Adrenal gland (tissue), 12 donors: ENCODE results near the gene TMEM201. TPM values are rescaled to one million over a fixed set of nuclear protein-coding genes. Genes with fewer than 3 reads are reported as not detected.

Experiments
- DNase-seq, 7 donors: peaks; one replicate each; pipeline ENCODE4 v3.0.0-alpha.2; 2019 to 2020
- H3K27ac ChIP-seq, 5 donors: fragments of 200-600 bp; sonication (generic) in 4 of 5; 1 replicate in 3 of 5; 2 replicates in 2 of 5; pipeline versions ENCODE4 v1.5.1 to v1.8.0; 2016 to 2020; ENCODE audit warnings: mild to moderate bottlenecking in 1 of 5
- H3K27me3 ChIP-seq: fragments of 200-600 bp; 2 replicates; pipeline ENCODE4 v1.8.0; 2021
- H3K36me3 ChIP-seq, 2 donors: fragments of 200-600 bp; replicated peaks in 1 of 2; 1 replicate in 1 of 2; 2 replicates in 1 of 2; pipeline versions ENCODE4 v1.5.1 to v1.8.0; 2018 to 2022
- H3K4me1 ChIP-seq, 2 donors: fragments of 200-600 bp; replicated peaks in 1 of 2; 1 replicate in 1 of 2; 2 replicates in 1 of 2; pipeline versions ENCODE4 v1.5.1 to v1.8.0; 2018 to 2021
- H3K4me3 ChIP-seq, 4 donors: fragments of 200-600 bp; sonication (generic) in 3 of 4; one replicate each; pipeline ENCODE4 v1.5.1; 2016 to 2018
- H3K9me3 ChIP-seq, 3 donors: fragments of 200-600 bp; sonication (generic) in 1 of 3; replicated peaks in 1 of 3; 1 replicate in 2 of 3; 2 replicates in 1 of 3; pipeline versions ENCODE4 v1.5.1 to v1.8.0; 2016 to 2021
- CTCF ChIP-seq, 6 experiments: fragments of 450-650 bp in 4 of 6; fragments of 200-600 bp in 2 of 6; sonication (generic) in 1 of 6; IDR thresholded peaks; 1 replicate in 5 of 6; 2 replicates in 1 of 6; pipeline versions ENCODE4 v1.5.1 to v1.8.0; 2016 to 2021; ENCODE audit warnings: antibody characterized with exemption in 6 of 6, mild to moderate bottlenecking in 2 of 6, moderate library complexity in 1 of 6
- POLR2A ChIP-seq, 2 donors: fragments of 450-650 bp; IDR thresholded peaks; one replicate each; pipeline ENCODE4 v1.6.1; 2017; ENCODE audit warnings: antibody characterized with exemption in 2 of 2, mild to moderate bottlenecking in 2 of 2, moderate library complexity in 1 of 2
- WGBS, 4 donors: extraction: QIAGEN DNeasy Blood & Tissue Kit in 2 of 4; methylation state at CpG; one replicate each; pipeline versions ENCODE4 v1.1.5 to v1.1.7; 2013 to 2017; 5-methylcytosine and 5-hydroxymethylcytosine counted together
- intact Hi-C, 2 donors: fragments of 100-400 bp; cut with DNase I; formaldehyde crosslinking; loops; one replicate each; pipeline versions ENCODE4 v1.14.1 to v1.15.0; 2022 to 2023
- polyA plus RNA-seq, 3 donors: library from polyadenylated mRNA; stranded (reverse); fragments of 200-250 nt in 2 of 3; fragments of 350-450 nt in 1 of 3; fragmentation: Illumina TruSeq in 1 of 3; extraction: RNeasy Lipid Tissue Mini Kit (QIAGEN cat#74804) in 1 of 3; gene quantifications; one replicate each; pipeline ENCODE4 v1.2.3, GENCODE V29; 2013 to 2014
- total RNA-seq, 9 donors: library from RNA; depleted of rRNA in 4 of 9; stranded (reverse); fragments of >200 nt in 4 of 9; fragments of 120-200 nt in 1 of 9; fragmentation: NEBNext Ultra II Directional in 1 of 9; extraction: Animal tissue kit (Norgen Biotek cat#: 25700) in 1 of 9; gene quantifications; one replicate each; pipeline versions ENCODE4 v1.1.0 to v1.2.4, GENCODE V29; 2013 to 2023
- donor health status: healthy with polysubstance abuse.
- donor health status: Bipolar disorder and iron deficiency.
- donor health status: DM: yes; HTN: yes; CAD: no.
- donor health status: DM: no; HTN: no; CAD: no.
- donor health status: DM: no; HTN: no; CAD: no.
- donor health status: DM: yes; HTN: yes; CAD: no.

TMEM201 gene
- total and polyA plus RNA-seq, 12 donors = 2.1 to 12.6 (median 9.5) TPM

GRCh38 chr1:9573723-9574122, 15.0 kb upstream of the TMEM201 start:
- 61 to 83% (median 67%) methylated on average over 1 to 2 of the region's 2 CpGs for WGBS, 4 donors
- Histone ChIP-seq H3K9me3 (no peaks in the 10 kb centered on the region), H3K4me1 (no peaks in the 10 kb centered on the region), H3K4me3 (no peak overlapping the region), H3K27me3 (no peaks in the 10 kb centered on the region), H3K36me3 (peaks cover 0 to 5% of the 10 kb centered on the region in 2 donors), H3K27ac (no peak overlapping the region)
- TF ChIP-seq POLR2A (IDR thresholded peaks at IDR 0.05) (no peak), CTCF (IDR thresholded peaks at IDR 0.05) (peak in 5 of 6 experiments; percentile 38 to 76 (median 50))
- intact Hi-C loops = loop anchor here (2.0 to 5.0 kb wide), 2 partner anchors 76 to 79 kb away; no protein-coding TSS in a partner anchor
- peak in 1 of 7 donors; percentile 27 for DNase-seq

GRCh38 chr1:9575486-9575885, 13.2 kb upstream of the TMEM201 start:
- Histone ChIP-seq H3K4me3 (no peak overlapping the region), H3K9me3 (no peaks in the 10 kb centered on the region), H3K36me3 (peaks cover 0 to 5% of the 10 kb centered on the region in 2 donors), H3K4me1 (no peaks in the 10 kb centered on the region), H3K27me3 (no peaks in the 10 kb centered on the region), H3K27ac (no peak overlapping the region)
- WGBS, 4 donors = 84 to 88% (median 87%) methylated on average over 6 of the region's 6 CpGs
- DNase-seq = no peak
- intact Hi-C loops = no loop called here
- TF ChIP-seq CTCF (IDR thresholded peaks at IDR 0.05) (no peak), POLR2A (IDR thresholded peaks at IDR 0.05) (no peak)

GRCh38 chr1:9576903-9577302, 11.8 kb upstream of the TMEM201 start:
- H3K4me1 ChIP-seq = no peaks in the 10 kb centered on the region
- H3K36me3 ChIP-seq = peaks cover 0 to 2% of the 10 kb centered on the region in 2 donors
- H3K27ac ChIP-seq = no peak overlapping the region
- 83 to 98% (median 93%) methylated on average over 6 of the region's 6 CpGs for WGBS, 4 donors
- intact Hi-C loops = no loop called here
- TF ChIP-seq CTCF (IDR thresholded peaks at IDR 0.05) (no peak), POLR2A (IDR thresholded peaks at IDR 0.05) (no peak)
- H3K4me3 ChIP-seq = no peak overlapping the region
- no peak for DNase-seq
- H3K27me3 ChIP-seq = no peaks in the 10 kb centered on the region
- H3K9me3 ChIP-seq = no peaks in the 10 kb centered on the region

GRCh38 chr1:9577423-9577822, 11.3 kb upstream of the TMEM201 start:
- TF ChIP-seq CTCF (IDR thresholded peaks at IDR 0.05) (no peak), POLR2A (IDR thresholded peaks at IDR 0.05) (no peak)
- intact Hi-C loops = no loop called here

More at GRCh38 chr1:9577423-9577822, 11.3 kb upstream of the TMEM201 start:
- Histone ChIP-seq H3K27me3 (no peaks in the 10 kb centered on the region), H3K9me3 (no peaks in the 10 kb centered on the region), H3K4me3 (no peak overlapping the region), H3K27ac (no peak overlapping the region), H3K36me3 (no peaks in the 10 kb centered on the region), H3K4me1 (no peaks in the 10 kb centered on the region)
- no peak for DNase-seq
- 84 to 98% (median 88%) methylated on average over 5 of the region's 5 CpGs for WGBS, 4 donors
